Skin epidermis (tissue), 12 donors: ENCODE measurements around the gene CEP112.

ENCODE experiments used
- H3K27ac ChIP-seq, 21 experiments: fragments of 200-600 bp; sonication (generic) in 11 of 21; one replicate each; pipeline ENCODE4 v1.5.0; 2020; ENCODE audit warnings: mild to moderate bottlenecking in 3 of 21, inconsistent platforms in 2 of 21, moderate library complexity in 2 of 21
- H3K4me3 ChIP-seq, 7 experiments: fragments of 200-600 bp; sonication (generic) in 2 of 7; one replicate each; pipeline ENCODE4 v1.5.0; 2020; ENCODE audit warnings: inconsistent platforms in 2 of 7, mild to moderate bottlenecking in 2 of 7, moderate library complexity in 1 of 7

The CEP112 gene

GRCh38 chr17:65600518-65600917 lies 591.4 kb downstream of the CEP112 start:
- H3K27ac ChIP-seq, result no peak overlapping the region
- H3K4me3 ChIP-seq, result no peak overlapping the region

GRCh38 chr17:65599650-65600049 lies 592.3 kb downstream of the CEP112 start:
- Histone ChIP-seq H3K27ac (no peak overlapping the region), H3K4me3 (no peak overlapping the region)

- Histone ChIP-seq H3K27ac (no peak overlapping the region), H3K4me3 (no peak overlapping the region)
Measured at GRCh38 chr17:65598746-65599145, 593.2 kb downstream of the CEP112 start.

GRCh38 chr17:65595071-65595656 lies 596.8 kb downstream of the CEP112 start:
- Histone ChIP-seq H3K4me3 (no peak overlapping the region), H3K27ac (peak overlapping the region in 11 of 21 experiments; percentile 11 to 69 (median 62))

GRCh38 chr17:65593855-65594845 lies 597.8 kb downstream of the CEP112 start:
- Histone ChIP-seq H3K27ac (peak overlapping the region in 14 of 21 experiments; percentile 23 to 75 (median 62)), H3K4me3 (peak overlapping the region in 1 of 7 experiments; percentile 16)

GRCh38 chr17:65593092-65593854 lies 598.7 kb downstream of the CEP112 start:
- H3K27ac ChIP-seq, result peak overlapping the region in 8 of 21 experiments; percentile 1 to 75 (median 45)
- H3K4me3 ChIP-seq, result peak overlapping the region in 1 of 7 experiments; percentile 16

- H3K27ac ChIP-seq, result no peak overlapping the region
- no peak overlapping the region for H3K4me3 ChIP-seq
Measured at GRCh38 chr17:65592125-65592965, 599.6 kb downstream of the CEP112 start.

GRCh38 chr17:65589321-65589720 lies 602.6 kb downstream of the CEP112 start:
- H3K27ac ChIP-seq, result peak overlapping the region in 3 of 21 experiments; percentile 34 to 72 (median 39)

GRCh38 chr17:65588181-65588808 lies 603.6 kb downstream of the CEP112 start:
- Histone ChIP-seq H3K4me3 (no peak overlapping the region), H3K27ac (peak overlapping the region in 9 of 21 experiments; percentile 13 to 72 (median 34))

More at GRCh38 chr17:65589321-65589720, 602.6 kb downstream of the CEP112 start:
- H3K4me3 ChIP-seq, result no peak overlapping the region

GRCh38 chr17:65587534-65588180 lies 604.3 kb downstream of the CEP112 start:
- H3K27ac ChIP-seq, result peak overlapping the region in 8 of 21 experiments; percentile 1 to 66 (median 36)
- H3K4me3 ChIP-seq, result no peak overlapping the region

GRCh38 chr17:65586899-65587298 lies 605.0 kb downstream of the CEP112 start:
- Histone ChIP-seq H3K4me3 (no peak overlapping the region), H3K27ac (peak overlapping the region in 3 of 21 experiments; percentile 8 to 49 (median 24))
